Stimulated activated CD4-positive, alpha-beta T cell treated with anti-CD3 and anti-CD28 coated beads, Interleukin-12 subunit alpha, Interleukin-12 subunit beta, amount 100 ng/mL, for 4 hours (primary cell): Measurements from ENCODE around the gene KCNMA1.

Experiments used
- DNase-seq: peaks from one replicate; pipeline ENCODE4 v3.0.0-alpha.2; 2020

KCNMA1 gene

DNA sequence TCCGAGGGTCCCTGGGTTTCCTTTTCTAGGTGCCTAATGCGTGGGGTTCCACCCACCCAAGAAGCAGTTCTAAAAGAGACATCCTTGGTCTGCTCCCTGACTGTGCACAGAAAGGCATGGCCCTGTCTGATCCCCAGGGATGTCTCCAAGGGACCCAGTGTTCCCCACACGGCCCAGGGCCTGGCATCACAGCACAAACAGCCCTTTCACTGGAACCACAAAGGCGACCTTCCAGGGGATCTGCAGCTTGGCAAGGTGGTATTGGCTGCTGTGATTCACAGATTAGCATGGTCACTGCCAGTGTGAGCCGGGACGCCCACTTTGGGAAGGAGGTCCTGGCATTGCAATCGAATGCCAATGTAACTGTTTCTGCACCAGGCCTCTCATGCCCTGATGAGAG is 6.4 kb downstream of the KCNMA1 start:
- no peak for DNase-seq

DNA sequence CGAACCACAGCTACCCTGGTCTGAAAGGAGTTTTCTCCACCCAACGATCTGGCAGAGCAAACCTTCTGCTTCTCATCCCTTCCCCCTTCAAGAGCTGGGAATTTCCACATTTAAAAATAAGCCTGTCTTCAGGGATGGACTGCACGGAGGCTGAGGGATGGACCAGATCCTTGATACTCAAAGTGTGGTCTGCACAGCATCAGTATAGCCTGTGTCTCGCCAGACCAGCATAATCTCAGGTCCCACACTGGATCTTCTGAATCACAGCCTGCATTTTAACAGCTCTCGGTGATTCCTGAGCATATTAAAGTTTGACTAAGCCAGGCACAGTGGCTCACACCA is 7.1 kb downstream of the KCNMA1 start:
- no peak for DNase-seq

DNA sequence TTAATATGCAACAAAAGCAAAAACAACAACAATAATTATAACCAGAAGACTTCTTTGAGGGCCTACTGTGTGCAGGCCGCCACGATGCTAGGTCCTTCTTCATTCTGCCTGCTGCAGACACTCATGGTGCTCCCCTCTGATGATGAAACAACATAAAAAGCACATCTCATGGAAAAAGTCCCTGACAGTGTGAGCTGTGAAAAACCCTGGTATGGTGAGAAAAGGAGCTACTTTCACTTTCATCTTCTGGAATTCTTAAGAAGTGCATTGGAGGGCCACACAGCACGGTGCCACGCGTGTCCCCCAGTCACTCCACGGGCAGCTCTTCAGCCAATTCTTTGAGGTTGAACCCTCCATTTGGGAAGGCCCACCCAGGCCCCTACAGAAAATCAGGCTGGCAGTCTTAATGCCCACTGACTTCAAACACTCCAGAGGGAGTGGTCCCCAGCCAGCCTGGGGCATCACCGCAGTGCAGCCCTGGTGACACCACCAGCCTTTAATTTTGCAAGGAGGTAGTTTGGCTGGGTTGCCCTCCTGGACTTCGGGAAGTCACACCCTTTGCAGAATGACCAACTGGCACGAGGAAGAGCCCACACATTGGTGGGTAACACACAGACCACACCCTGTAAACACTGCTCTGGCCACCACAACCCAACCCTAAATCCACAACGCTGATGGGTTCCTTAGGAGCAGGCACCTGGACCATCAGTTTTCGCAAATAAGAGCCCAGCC is 7.7 kb downstream of the KCNMA1 start:
- DNase-seq, result no peak

DNA sequence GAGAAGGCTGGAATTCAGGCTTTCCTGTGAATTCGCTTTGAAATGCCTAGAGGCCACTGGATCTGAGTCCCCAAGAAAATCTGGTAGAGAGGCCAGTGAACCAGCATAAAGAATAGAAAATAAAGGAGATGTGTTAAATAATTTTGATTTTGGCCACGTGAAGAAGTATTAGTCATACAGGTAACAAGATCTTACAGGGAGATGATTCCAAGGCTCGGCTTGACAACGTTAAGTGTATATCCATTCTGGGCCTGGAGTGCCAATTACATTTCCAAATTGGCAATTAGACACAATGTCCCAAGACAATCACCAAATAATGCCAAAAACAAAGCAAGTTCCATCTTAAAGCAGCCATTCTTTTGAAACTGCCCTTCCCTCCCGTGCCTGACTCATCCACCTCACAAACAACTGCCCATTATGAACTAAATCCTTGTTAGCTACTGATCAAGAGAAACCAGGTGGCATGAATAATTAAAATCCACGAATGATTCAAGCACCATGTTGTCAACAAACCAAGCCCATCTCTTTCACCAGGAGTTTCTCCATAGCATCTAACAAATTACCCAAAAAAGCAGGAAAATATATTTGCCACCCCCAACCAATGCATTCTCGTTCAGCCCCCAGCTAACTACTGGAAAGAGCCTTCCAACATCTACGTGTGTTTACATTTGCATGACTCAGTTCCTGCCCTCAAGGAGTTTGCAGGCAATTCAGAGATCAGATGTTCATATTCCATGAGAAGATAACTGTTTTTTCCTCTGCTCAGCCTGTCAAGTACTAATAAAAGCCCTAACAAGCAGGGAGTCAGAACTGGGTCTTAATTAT is 8.5 kb downstream of the KCNMA1 start:
- DNase-seq, result no peak

DNA sequence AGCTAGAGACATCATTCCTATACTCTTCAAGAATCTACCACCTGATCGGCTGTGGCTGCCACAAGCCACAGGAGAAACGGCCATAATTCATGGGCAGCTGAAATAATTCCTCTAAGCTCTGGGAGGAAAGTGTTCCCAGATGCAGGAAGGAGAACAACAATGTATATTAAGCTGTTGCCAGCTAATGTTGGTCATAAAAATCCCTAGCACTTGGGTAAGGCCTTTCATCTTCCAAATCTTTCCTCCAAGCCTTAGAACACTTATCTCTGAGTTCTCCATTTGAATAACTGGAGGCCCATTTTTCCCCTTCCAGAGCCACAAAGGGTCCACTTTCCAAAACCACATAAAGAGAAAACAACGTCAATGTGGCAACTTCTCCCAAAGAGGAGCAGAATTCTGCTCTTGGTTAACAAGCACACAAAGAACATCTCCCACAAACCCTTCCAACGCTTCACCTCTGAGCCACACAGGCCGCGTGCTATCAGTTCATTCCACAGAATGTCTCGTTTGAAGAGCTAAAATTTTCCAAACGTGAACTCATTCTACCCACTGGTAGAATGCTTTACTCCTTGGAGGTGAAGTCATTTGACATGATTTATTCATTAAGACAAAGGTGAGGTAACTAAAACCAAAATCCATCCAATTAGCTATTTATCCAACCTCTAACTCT is 11.2 kb downstream of the KCNMA1 start:
- no peak for DNase-seq

DNA sequence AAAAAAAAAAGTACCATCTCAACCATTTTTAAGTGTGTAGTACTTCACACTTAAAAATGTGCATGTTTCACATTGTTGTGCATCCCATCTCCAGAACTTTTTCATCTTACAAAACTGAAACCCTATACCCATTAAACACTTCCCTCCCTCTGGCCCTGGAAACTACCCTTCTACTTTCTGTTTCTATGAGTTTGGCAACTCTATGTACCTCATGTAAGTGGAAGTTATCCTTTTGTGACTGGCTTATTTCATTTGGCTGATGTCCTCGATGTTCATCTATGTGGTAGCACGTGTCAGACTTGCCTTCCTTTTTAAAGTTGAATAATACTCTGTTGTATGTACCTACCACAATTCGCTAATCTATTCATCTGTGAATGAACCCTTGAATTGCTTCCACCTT is 12.2 kb downstream of the KCNMA1 start:
- DNase-seq, result no peak

DNA sequence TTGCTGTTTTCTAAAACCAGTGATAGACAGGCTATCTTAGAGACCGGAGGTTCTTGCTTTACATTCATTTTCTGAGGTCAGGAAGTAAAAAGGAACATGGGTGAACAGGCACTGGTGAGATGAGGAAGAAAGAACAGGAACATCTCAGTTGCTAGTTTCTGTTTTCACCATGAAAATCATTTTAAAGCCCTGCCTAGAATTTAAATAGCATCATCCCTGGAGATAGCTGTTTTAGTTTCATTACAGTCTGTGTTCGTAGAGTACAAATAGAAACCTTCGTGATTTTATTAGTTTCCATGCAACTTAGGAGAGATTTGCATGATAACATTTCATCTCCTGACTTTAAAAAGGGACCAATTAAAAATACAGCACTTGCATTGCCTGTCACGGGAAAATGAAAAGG is 14.7 kb downstream of the KCNMA1 start:
- DNase-seq, result no peak

DNA sequence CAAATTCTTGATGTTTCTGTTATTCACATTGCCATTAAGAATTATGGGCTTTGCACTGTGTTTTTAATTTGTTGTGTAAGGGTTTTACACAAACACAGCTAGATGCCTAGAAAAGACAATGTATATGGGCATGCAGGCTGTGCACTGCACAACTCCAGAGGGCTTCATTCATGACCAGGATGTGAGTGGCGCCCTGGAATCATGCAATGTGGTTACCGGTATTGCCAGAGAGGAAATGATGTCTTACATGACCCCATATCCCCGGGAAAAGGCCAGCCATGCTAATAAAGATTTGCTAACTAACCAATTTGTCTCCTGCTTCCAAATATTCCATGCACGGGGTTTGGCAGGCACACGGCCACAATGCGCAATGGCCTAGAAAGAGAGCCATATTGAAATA is 16.9 kb downstream of the KCNMA1 start:
- DNase-seq, result no peak

DNA sequence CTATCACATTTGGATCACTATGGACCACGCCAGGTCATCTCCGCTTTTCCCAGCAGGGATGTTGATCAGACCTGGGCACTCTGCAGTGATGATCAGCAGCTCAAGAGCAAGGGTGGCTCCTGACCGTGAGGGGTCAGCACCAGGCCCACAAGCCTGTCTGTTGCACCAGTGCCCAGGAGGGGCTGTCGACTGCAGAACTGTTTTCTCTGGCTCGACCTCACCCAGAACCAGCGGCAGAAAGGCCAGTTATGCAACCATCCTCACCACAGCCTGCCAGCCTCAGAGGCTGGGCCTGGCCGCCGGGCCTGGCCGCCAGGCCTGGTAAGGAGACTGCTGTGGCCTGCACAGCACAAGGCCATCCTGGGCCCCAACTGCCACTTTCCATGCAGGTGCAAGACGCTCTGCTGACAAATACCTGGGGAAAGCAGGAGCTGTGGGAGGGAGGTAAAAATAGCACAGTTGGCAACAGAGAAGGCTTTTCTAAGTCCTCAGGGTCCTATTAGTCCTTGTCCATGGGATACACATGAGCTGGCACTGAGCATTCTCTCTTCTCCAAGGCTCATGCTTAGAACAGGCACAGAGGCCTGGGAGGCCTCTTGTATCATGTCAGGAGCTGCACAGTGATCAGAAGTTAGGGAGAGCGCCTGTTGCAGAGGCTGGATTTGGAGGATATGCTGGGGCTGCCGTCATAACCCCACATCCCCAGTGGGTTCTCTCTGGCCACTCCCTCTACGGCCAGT is 17.5 kb downstream of the KCNMA1 start:
- DNase-seq, result no peak

DNA sequence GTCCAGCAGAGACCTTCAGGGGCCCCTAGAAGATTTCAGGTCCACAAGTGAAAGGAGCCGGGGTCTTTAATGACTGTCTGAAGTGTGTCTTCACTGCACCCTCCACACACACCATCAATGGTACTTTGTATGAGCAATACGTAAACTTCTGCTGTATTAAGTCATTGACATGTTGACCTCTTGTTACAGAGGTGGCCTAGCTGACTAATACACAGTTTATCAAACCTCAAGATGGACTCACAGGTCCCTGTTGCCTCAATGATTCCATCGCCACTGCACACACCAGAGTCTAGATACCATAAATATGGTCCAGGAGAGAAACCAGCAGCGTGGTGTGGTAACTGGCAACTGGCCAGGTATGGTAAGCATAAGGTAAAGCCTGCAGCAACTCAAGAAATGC is 19.5 kb downstream of the KCNMA1 start:
- no peak for DNase-seq

DNA sequence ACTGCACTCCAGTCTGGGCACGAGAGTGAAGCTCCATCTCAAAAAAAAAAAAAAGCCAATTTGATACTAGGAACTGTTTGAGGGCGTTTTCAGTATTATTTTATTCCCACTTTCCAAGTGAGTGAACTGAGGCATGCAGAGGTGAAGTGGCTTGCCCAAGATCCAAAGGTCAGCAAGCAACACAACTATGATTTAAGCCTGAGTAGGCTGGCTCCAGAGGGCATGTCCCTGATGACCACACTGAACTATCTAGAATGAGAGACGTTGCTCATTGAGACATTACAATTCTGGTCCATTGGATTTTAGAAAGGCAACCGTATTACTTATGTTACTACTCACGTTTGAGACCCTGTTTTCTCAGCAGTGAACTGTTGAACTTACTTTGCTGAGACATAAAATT is 20.8 kb downstream of the KCNMA1 start:
- no peak for DNase-seq

DNA sequence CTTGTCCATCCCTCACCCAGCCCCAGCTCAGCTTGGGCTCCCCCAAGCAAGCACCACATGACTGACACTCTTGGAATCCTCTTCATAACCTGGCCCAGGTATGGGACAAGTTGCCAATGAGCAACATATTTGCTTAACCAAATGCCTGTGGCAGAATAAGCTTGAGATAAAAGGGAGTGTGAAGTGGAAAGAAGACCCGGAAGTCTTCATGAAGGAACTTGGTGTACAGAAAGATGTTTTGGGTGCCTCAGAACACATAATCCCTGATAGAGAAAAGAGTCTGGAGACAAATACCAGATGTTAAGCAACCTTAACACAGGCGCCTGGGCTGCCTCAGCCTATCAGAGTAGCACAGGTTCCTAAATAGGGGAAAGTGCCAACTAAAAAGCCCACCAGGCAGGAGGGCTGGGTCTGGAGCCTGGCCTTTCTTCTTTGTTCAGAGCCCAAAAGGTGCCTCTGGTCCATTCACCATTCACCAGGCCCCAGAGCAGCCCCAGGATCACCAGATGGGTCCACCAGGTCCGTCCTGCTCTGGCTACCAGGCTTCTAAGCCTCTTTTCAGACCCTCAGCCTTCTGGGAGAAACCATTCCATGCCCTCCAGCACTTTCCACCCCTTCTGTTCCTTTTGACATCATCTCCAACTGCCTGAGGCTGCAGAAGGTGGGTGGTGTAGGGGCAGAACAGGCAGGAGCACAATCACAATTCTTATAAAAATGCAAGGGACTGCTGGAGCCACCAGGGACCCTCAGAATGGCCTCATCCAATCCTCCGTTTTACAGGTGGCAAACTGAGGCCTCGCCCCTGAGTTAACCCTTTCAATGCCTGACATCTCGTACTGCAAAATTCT is 22.6 kb downstream of the KCNMA1 start:
- no peak for DNase-seq

DNA sequence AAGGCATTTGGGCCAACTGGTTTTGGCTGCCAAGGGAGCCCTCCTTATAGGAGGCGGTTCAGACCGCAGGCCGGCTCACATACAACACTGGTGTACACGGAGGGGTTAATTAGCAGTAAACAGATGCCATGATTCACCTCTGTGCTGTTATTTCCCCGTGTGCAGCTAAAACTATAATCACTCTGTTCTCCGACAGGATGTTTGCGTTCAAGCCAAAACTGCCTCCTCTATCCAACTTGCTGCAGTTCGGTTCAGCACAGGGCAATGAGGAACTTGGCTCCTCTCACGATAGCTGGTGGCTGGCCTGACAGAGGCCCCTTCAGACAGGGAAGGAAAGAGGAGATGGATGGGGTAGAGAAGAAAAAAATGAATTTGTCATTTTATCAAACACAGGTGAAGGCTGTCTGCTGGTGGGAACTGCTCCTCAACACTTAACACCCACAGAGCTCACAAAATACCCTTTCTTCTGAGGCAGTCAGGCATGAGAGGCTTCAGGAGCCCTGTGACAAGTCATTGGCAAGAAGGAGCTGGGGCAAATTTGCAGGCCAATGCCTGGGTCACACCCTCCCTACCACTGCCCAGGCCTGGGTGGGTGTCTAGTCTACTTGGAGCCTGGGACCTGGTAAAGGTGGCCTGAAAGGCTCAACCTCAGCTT is 24.0 kb downstream of the KCNMA1 start:
- DNase-seq, result no peak

DNA sequence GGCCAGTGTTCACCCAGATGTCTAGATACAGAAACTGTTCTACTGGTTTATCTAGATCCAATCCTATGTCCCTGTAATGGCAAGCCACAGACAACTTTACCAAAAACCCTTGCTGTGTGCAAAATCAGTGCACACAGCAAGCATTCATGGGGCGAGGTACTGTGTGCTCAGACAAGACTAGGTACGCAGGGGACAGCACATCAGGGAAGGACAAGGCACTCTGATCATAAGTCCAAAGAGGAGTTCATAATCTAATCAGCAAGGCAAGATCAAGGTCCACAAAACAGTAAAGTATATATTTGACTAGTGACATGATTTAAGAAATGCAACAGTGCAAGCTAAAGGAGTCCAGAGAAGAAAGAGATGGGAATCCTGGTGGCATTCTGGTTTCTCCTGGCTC is 25.9 kb downstream of the KCNMA1 start:
- DNase-seq, result no peak

DNA sequence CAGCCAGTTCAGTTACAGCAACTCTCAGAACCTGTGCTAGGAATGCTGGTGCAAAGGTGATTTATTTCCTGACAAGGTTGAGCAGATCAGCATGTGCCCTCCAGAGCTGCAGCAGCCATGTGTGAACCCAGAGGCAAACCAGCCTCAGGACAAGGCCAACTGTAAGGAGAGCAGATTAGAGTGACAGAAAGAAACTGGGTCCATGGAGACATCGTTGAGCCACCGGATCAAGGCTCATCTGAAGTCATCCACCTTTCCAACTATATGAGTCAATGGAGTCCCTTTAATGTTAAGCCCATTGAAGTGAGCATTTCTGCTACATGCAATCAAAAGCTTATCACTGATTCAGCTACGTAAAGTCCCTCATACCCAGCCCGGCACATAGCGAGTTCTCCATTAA is 26.4 kb downstream of the KCNMA1 start:
- no peak for DNase-seq

DNA sequence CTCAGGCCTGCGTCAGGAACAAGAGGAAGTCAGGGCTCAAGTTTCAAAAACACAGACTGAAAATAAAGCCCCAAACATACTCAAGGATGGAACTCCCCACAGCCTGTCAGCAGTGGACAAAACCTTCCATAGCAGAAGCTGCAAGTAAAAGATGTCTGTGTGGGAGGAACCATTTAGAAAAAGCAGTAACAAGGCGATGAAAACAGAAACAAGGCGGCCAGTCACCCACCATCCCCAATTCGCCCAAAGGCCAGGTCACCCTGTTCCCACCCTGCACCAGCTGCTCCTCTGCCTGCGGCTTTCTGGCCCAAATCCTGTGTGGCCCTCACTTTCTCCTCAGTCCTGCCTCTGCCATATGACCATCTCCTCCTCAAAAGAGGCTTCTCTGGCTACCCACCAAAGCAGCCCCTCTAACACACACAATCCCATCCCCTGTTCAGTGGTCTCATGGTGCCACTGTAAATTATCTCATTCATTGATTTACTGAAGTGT is 27.8 kb downstream of the KCNMA1 start:
- DNase-seq, result no peak

DNA sequence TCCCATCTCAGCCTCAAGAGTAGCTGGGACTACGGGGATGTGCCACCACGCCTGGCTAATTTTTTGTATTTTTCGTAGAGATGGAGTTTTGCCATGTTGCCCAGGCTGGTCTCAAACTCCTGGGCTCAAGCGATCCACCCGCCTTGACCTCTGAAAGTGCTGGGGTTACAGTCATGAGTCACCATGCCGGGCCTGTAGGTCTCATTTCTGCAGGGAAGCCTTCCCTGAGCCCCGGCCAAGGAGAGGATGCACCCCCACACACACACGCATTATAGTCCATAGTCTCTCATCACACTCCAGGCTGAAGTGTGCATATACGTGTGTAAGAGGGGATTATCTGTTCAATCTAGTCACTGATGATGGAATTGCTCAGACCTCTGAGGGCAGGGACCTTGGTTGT is 29.3 kb downstream of the KCNMA1 start:
- no peak for DNase-seq

DNA sequence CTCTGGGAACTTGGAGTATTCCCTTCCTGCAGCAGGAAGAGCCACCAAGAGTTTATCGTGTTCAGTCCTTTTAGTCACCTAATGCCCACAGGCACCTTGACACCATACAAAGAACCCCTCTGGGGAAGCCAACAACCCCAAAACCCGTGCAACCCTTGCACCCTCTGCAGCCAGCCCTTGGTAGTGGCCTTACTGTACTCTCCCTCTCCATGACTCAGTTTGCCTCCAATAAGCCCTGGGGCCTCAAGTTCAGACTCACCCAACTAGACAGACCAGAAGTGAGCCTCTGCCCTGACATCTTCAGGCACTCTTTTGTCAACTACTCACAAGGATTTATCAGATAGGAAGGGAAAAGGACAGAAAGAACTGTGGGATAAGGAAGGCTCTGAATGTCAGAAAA is 30.9 kb downstream of the KCNMA1 start:
- no peak for DNase-seq

DNA sequence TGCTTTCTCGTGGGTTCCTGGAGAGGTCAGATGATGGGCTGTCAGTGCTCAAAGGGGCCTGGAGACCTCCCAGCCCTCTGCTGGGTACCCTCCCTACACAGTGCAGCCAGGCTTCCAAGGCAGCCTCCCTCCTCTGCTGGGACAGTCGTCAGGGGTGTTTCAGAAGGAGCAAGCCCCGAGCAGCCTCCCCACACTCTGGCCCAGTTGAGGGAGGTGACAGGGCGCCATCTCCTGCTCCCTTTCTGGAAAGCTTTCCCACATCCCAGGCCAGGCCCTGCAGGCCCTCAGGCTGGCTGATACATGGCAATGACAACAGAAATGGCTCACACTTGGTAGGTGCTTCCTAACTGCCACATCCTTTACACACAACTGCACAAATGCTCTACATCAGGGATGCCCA is 32.1 kb downstream of the KCNMA1 start:
- DNase-seq, result no peak

DNA sequence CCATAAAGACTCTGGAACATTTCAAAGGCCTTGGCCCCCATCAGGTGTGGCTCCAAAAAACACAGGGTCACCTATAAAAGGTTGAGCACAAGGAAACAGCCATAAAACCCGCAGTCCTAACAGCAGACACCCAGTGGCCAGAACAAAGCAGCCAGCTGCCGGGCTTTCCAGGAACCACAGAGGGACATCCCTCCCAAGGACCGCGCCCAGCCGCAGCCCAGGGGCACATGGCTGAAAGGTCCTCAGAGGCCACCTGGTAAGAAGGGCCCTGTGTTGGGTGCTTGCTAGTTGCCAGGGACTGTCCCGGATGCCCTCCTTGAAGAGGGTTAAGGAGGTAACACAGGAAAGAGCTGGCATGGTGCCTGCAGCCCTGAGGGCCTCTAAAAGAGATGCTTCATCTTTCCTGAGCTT is 32.7 kb downstream of the KCNMA1 start:
- no peak for DNase-seq

DNA sequence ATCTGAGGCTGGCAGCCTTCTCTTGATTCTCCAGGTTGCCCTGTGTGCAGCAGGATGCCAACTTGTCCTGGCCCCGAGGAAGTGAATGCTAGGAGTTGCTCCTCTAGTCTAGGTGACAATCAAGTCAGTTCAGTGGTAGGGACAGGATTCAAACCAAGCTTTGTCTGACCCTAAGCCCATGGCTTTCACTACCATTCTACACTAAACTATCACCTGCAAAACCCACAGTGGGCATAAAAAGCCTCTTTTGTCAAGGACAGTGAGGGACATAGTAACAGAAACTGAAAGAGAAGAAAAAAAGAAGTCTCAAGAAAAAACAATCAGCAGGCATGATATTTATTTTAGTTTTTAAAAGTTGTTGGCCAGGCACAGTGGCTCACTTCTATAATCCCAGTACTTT is 33.5 kb downstream of the KCNMA1 start:
- DNase-seq, result no peak

DNA sequence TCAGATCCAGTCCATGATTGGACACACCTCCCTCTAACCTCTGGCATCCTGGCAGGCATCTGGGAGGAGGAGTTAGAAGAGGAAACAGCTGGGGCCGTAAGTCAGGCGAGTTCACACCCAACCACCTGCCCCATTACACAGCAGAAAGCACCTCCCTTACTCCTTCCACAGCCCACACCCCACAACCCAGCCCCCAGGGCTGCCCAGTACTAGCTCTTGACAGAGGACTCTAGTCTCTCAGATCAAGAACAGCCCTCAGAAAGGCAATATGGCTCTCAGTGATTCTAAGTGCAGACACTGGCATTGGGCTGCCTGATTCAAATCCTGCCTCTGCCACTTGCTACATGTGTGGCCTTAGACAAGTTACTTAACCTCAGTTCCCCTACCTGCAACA is 34.1 kb downstream of the KCNMA1 start:
- no peak for DNase-seq
